Measurements from ENCODE around the gene FAM163A. TPM values are rescaled to one million over a fixed set of nuclear protein-coding genes. Genes with fewer than 3 reads are reported as not detected.
"Not testable (repeated sequence)": the region's sequence is repeated elsewhere in the genome, so short reads cannot be mapped to it uniquely, and the experiment has no call there.

The FAM163A gene
- 10.4 TPM for total RNA-seq
- 3.2 TPM for polyA plus RNA-seq
- long read RNA-seq, donor 1: 0 reads
- long read RNA-seq, donor 2, partial matches to known transcripts: 0 of 4 reads
- long read RNA-seq, donor 2, other reads (novel, unspliced or antisense): 0 of 4 reads
- long read RNA-seq, donor 3, partial matches to known transcripts: 0 of 4 reads
- long read RNA-seq, donor 3, other reads (novel, unspliced or antisense): 0 of 4 reads
- long read RNA-seq, donor 4, partial matches to known transcripts: 0 of 3 reads
- long read RNA-seq, donor 4, other reads (novel, unspliced or antisense): 0 of 3 reads
- long read RNA-seq, donor 5, partial matches to known transcripts: 0 of 2 reads
- long read RNA-seq, donor 5, other reads (novel, unspliced or antisense): 0 of 2 reads
- long read RNA-seq, donor 6, partial matches to known transcripts: 0 of 4 reads
- long read RNA-seq, donor 6, other reads (novel, unspliced or antisense): 0 of 4 reads
- long read RNA-seq, donor 7, partial matches to known transcripts: 0 of 2 reads
- long read RNA-seq, donor 7, other reads (novel, unspliced or antisense): 0 of 2 reads
- long read RNA-seq, donor 8: 0 reads
- long read RNA-seq, donor 9, partial matches to known transcripts: 0 of 2 reads
- long read RNA-seq, donor 9, other reads (novel, unspliced or antisense): 0 of 2 reads
- long read RNA-seq, donor 10, transcript FAM163A-201 (5 exons, 2,909 nt): major isoform, 6 of 6 reads
- long read RNA-seq, donor 10, partial matches to known transcripts: 0 of 6 reads
- long read RNA-seq, donor 10, other reads (novel, unspliced or antisense): 0 of 6 reads

- Histone ChIP-seq H3K9me3 (ENCODE audit: control insufficient read depth in 2 of 2, insufficient read depth in 1 of 2, low read length in 1 of 2) (no peaks in the 10 kb centered on the region), H3K36me3 (ENCODE audit: control insufficient read depth in 2 of 2, insufficient read depth in 2 of 2, low read length in 1 of 2) (no peaks in the 10 kb centered on the region), H3K27ac (ENCODE audit: low read depth in 1 of 2, low read length in 1 of 2) (peak within 1 kb of the TSS; percentile 47 to 50), H3K27me3 (ENCODE audit: control insufficient read depth in 2 of 2, insufficient read depth in 1 of 2, low read length in 1 of 2) (peaks cover 57 to 80% of the 10 kb centered on the region in 2 donors), H3K4me3 (ENCODE audit: low read length in 2 of 2) (peak within 1 kb of the TSS in 1 of 2 donors; percentile 29), H3K4me1 (ENCODE audit: control insufficient read depth in 2 of 2, insufficient read depth in 2 of 2, low read length in 2 of 2) (no peaks in the 10 kb centered on the region)
- 2% methylated on average over 92 of the region's 92 CpGs for WGBS
- peak in 1 of 9 donors; percentile 10 for DNase-seq (ENCODE audit: low read depth in 6 of 9, low spot score in 9 of 9)
These were observed at the start of gene FAM163A for GRCh38 chr1:179742717-179743678. FAM163A (plus strand) TSS chr1:179743291; CDS start chr1:179813098, 69,807 bp downstream.

DNA sequence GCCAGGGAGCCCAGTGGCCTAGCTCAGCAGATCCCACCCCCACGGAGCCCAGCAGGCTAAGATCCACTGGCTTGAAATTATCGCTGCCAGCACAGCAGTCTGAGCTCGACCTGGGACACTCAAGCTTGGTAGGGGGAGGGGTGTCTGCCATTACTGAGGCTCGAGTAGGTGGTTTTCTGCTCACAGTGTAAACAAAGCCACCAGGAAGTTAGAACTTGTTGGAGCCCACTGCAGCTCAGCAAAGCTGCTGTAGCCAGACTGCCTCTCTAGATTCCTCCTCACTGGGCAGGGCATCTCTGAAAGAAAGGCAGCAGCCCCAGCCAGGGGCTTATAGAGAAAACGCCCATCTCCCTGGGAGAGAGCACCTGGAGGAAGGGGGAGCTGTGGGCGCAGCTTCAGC is 48.6 kb upstream of the FAM163A start:
- H3K4me1 ChIP-seq (ENCODE audit: control insufficient read depth in 2 of 2, insufficient read depth in 2 of 2, low read length in 2 of 2); H3K9me3 ChIP-seq (ENCODE audit: control insufficient read depth in 2 of 2, insufficient read depth in 1 of 2, low read length in 1 of 2); H3K4me3 ChIP-seq (ENCODE audit: low read length in 2 of 2); H3K36me3 ChIP-seq (ENCODE audit: control insufficient read depth in 2 of 2, insufficient read depth in 2 of 2, low read length in 1 of 2); H3K27ac ChIP-seq (ENCODE audit: low read depth in 1 of 2, low read length in 1 of 2); DNase-seq (ENCODE audit: low read depth in 6 of 9, low spot score in 9 of 9); H3K27me3 ChIP-seq (ENCODE audit: control insufficient read depth in 2 of 2, insufficient read depth in 1 of 2, low read length in 1 of 2): not testable (repeated sequence)
- WGBS: 60% methylated on average over 6 of the region's 6 CpGs

DNA sequence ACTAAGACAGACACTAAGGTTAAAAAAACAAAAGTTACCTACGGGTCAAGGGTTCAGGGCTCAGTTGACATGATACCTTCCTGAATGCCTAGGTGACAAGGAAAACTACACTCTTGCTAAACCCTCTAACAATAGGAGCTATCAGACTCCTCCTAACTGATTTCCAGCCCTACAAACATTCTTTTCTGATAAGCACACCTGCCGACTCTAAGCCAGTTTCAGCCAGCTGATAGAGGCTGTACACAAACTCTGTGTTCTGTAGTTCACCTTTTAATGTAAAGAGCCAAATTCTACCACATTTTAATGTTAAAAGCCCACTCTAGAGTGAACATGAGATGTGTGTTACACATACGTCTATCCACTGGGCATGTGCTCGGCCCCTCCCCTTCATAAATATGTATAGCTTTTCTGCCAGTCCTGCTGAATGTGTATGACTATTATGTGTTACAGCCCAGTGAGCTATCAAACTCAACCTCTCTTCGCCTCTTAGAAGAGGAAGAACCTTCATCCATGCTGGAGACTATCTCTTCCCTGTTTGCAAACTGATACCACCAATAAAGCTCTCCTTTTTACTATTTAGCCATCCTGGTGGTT is 40.0 kb upstream of the FAM163A start:
- no peak for DNase-seq (ENCODE audit: low read depth in 6 of 9, low spot score in 9 of 9)
- WGBS: 94% methylated on average over 5 of the region's 5 CpGs
- H3K27me3 ChIP-seq (ENCODE audit: control insufficient read depth in 2 of 2, insufficient read depth in 1 of 2, low read length in 1 of 2): no peaks in the 10 kb centered on the region
- H3K36me3 ChIP-seq (ENCODE audit: control insufficient read depth in 2 of 2, insufficient read depth in 2 of 2, low read length in 1 of 2): no peaks in the 10 kb centered on the region
- H3K9me3 ChIP-seq (ENCODE audit: control insufficient read depth in 2 of 2, insufficient read depth in 1 of 2, low read length in 1 of 2): no peaks in the 10 kb centered on the region
- no peak overlapping the region for H3K4me3 ChIP-seq (ENCODE audit: low read length in 2 of 2)
- H3K27ac ChIP-seq (ENCODE audit: low read depth in 1 of 2, low read length in 1 of 2): no peak overlapping the region
- no peaks in the 10 kb centered on the region for H3K4me1 ChIP-seq (ENCODE audit: control insufficient read depth in 2 of 2, insufficient read depth in 2 of 2, low read length in 2 of 2)

- 1% methylated on average over 3 of the region's 3 CpGs for WGBS
- peak; percentile 11 to 76 (median 53) for DNase-seq (ENCODE audit: low read depth in 6 of 9, low spot score in 9 of 9)
- no peak overlapping the region for H3K27ac ChIP-seq (ENCODE audit: low read depth in 1 of 2, low read length in 1 of 2)
- peaks cover 0 to 5% of the 10 kb centered on the region in 2 donors for H3K4me1 ChIP-seq (ENCODE audit: control insufficient read depth in 2 of 2, insufficient read depth in 2 of 2, low read length in 2 of 2)
- H3K9me3 ChIP-seq (ENCODE audit: control insufficient read depth in 2 of 2, insufficient read depth in 1 of 2, low read length in 1 of 2): no peaks in the 10 kb centered on the region
- H3K4me3 ChIP-seq (ENCODE audit: low read length in 2 of 2): no peak overlapping the region
- H3K27me3 ChIP-seq (ENCODE audit: control insufficient read depth in 2 of 2, insufficient read depth in 1 of 2, low read length in 1 of 2): no peaks in the 10 kb centered on the region
- no peaks in the 10 kb centered on the region for H3K36me3 ChIP-seq (ENCODE audit: control insufficient read depth in 2 of 2, insufficient read depth in 2 of 2, low read length in 1 of 2)
These were observed 36.7 kb upstream of the FAM163A start for GRCh38 chr1:179706339-179706941.

GRCh38 chr1:179707406-179707805 is 35.7 kb upstream of the FAM163A start:
- 88% methylated on average over 2 of the region's 2 CpGs for WGBS
- no peaks in the 10 kb centered on the region for H3K36me3 ChIP-seq (ENCODE audit: control insufficient read depth in 2 of 2, insufficient read depth in 2 of 2, low read length in 1 of 2)
- no peak overlapping the region for H3K27ac ChIP-seq (ENCODE audit: low read depth in 1 of 2, low read length in 1 of 2)
- no peak for DNase-seq (ENCODE audit: low read depth in 6 of 9, low spot score in 9 of 9)
- no peak overlapping the region for H3K4me3 ChIP-seq (ENCODE audit: low read length in 2 of 2)
- H3K27me3 ChIP-seq (ENCODE audit: control insufficient read depth in 2 of 2, insufficient read depth in 1 of 2, low read length in 1 of 2): no peaks in the 10 kb centered on the region
- H3K9me3 ChIP-seq (ENCODE audit: control insufficient read depth in 2 of 2, insufficient read depth in 1 of 2, low read length in 1 of 2): no peaks in the 10 kb centered on the region
- peaks cover 0 to 5% of the 10 kb centered on the region in 2 donors for H3K4me1 ChIP-seq (ENCODE audit: control insufficient read depth in 2 of 2, insufficient read depth in 2 of 2, low read length in 2 of 2)

DNA sequence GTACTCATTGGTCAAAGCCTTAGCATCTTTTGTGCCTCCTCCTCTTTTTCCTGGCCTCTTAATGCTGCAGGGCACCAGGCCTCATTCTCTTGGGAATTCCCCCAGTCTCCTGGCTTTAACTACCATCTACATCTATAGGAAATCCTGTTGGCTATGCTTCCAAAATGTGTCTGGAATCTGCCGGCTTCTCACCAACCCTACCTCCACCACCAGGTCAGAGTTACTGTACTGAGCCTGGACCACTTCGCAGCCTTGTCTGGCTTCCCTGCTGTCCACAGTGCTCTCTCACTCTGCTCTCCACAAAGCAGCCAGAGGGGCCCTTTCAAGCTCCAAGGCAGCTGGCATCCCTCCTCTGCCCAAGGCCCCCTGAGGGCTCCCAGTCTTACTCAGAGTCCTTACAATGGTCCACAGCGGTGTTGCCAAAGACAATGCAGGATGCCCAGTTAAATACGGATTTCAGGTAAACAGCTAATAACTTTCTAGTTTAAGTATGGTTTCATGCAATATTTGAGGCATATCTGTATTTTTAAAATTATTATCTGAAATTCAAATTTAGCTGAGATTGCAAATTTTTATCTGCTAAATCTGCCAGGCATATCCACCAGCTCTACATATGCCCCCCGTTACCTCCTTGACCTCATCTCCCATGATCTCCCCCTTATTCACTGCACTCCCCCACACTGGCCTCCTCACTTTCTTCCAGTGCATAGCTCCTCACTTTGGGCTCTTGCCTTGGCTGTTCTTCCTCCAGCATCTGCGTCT is 34.5 kb upstream of the FAM163A start:
- H3K27me3 ChIP-seq (ENCODE audit: control insufficient read depth in 2 of 2, insufficient read depth in 1 of 2, low read length in 1 of 2): no peaks in the 10 kb centered on the region
- H3K4me3 ChIP-seq (ENCODE audit: low read length in 2 of 2): no peak overlapping the region
- DNase-seq (ENCODE audit: low read depth in 6 of 9, low spot score in 9 of 9): no peak
- no peak overlapping the region for H3K27ac ChIP-seq (ENCODE audit: low read depth in 1 of 2, low read length in 1 of 2)
- WGBS: 94% methylated on average over 6 of the region's 6 CpGs
- no peaks in the 10 kb centered on the region for H3K36me3 ChIP-seq (ENCODE audit: control insufficient read depth in 2 of 2, insufficient read depth in 2 of 2, low read length in 1 of 2)
- no peaks in the 10 kb centered on the region for H3K9me3 ChIP-seq (ENCODE audit: control insufficient read depth in 2 of 2, insufficient read depth in 1 of 2, low read length in 1 of 2)
- H3K4me1 ChIP-seq (ENCODE audit: control insufficient read depth in 2 of 2, insufficient read depth in 2 of 2, low read length in 2 of 2): peaks cover 0 to 5% of the 10 kb centered on the region in 2 donors

- H3K27me3 ChIP-seq (ENCODE audit: control insufficient read depth in 2 of 2, insufficient read depth in 1 of 2, low read length in 1 of 2): no peaks in the 10 kb centered on the region
- DNase-seq (ENCODE audit: low read depth in 6 of 9, low spot score in 9 of 9): peak in 5 of 9 donors; percentile 13 to 51 (median 27)
- H3K4me1 ChIP-seq (ENCODE audit: control insufficient read depth in 2 of 2, insufficient read depth in 2 of 2, low read length in 2 of 2): peaks cover 0 to 5% of the 10 kb centered on the region in 2 donors
- WGBS: 29% methylated on average over 5 of the region's 5 CpGs
- no peaks in the 10 kb centered on the region for H3K9me3 ChIP-seq (ENCODE audit: control insufficient read depth in 2 of 2, insufficient read depth in 1 of 2, low read length in 1 of 2)
- H3K36me3 ChIP-seq (ENCODE audit: control insufficient read depth in 2 of 2, insufficient read depth in 2 of 2, low read length in 1 of 2): no peaks in the 10 kb centered on the region
- peak overlapping the region in 1 of 2 donors; percentile 19 for H3K27ac ChIP-seq (ENCODE audit: low read depth in 1 of 2, low read length in 1 of 2)
- no peak overlapping the region for H3K4me3 ChIP-seq (ENCODE audit: low read length in 2 of 2)
These were observed 33.2 kb upstream of the FAM163A start for GRCh38 chr1:179709841-179710329.
